Tibial nerve (tissue), 3 donors: ENCODE results near the gene PLCB1.

Experiments
- POLR2A ChIP-seq, 2 donors: fragments of 450-650 bp; IDR thresholded peaks; one replicate each; pipeline ENCODE4 v1.6.1; 2017; ENCODE audit warnings: antibody characterized with exemption in 2 of 2, mild to moderate bottlenecking in 2 of 2, moderate library complexity in 2 of 2
- TF ChIP-seq, protein P1 (sequence below), 5 experiments: fragments of 200-600 bp in 3 of 5; fragments of 450-650 bp in 2 of 5; sonication (generic) in 3 of 5; IDR thresholded peaks; one replicate each; pipeline ENCODE4 v1.5.1; 2016 to 2019; ENCODE audit warnings: antibody characterized with exemption in 5 of 5, mild to moderate bottlenecking in 3 of 5, moderate library complexity in 2 of 5

DNA sequence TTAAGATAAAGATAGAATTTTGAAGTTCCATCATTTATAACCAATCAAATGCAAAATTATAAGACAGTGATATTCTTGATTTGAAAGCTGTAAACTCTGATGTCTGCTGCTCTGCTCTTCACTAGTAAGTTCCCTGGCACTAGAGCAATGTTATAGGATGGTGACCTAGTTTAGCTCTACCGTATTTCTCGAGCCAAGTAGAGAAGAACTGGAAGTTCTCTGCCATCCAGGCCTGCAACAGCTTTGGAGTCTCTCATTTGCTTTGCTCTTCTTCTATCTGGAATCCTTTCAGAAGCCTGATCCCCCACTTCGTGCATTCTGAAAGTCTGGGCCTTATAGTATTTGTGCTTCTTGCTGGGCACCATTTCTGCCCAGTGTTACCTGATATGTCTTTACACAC lies 100.3 kb downstream of the PLCB1 start:
- TF ChIP-seq, protein P1, sequence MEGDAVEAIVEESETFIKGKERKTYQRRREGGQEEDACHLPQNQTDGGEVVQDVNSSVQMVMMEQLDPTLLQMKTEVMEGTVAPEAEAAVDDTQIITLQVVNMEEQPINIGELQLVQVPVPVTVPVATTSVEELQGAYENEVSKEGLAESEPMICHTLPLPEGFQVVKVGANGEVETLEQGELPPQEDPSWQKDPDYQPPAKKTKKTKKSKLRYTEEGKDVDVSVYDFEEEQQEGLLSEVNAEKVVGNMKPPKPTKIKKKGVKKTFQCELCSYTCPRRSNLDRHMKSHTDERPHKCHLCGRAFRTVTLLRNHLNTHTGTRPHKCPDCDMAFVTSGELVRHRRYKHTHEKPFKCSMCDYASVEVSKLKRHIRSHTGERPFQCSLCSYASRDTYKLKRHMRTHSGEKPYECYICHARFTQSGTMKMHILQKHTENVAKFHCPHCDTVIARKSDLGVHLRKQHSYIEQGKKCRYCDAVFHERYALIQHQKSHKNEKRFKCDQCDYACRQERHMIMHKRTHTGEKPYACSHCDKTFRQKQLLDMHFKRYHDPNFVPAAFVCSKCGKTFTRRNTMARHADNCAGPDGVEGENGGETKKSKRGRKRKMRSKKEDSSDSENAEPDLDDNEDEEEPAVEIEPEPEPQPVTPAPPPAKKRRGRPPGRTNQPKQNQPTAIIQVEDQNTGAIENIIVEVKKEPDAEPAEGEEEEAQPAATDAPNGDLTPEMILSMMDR (IDR thresholded peaks at IDR 0.05): no peak
- TF ChIP-seq POLR2A (IDR thresholded peaks at IDR 0.05): no peak
